HepG2 (cell line): Measurements from ENCODE around the gene MEIG1.

Source experiments
- CEBPB ChIP-seq: IDR thresholded peaks from 2 replicates; pipeline ENCODE4 v1.6.1; 2011; ENCODE audit warnings: low read depth, low read length, improper control_type of control experiment, borderline replicate concordance
- EP300 ChIP-seq, 3 experiments: sonication (generic) in 1 of 3; formaldehyde crosslinking in 1 of 3; IDR thresholded peaks; 2 replicates each; pipeline versions ENCODE4 v1.5.1 to v1.6.1; 2011 to 2020; ENCODE audit warnings: low read depth in 2 of 3, low read length in 2 of 3, borderline replicate concordance in 1 of 3, improper control_type of control experiment in 1 of 3, mild to moderate bottlenecking in 1 of 3, missing genetic modification reagents in 1 of 3, moderate library complexity in 1 of 3
- HMGXB4 ChIP-seq, 2 experiments: sonication (generic) in 1 of 2; formaldehyde crosslinking in 1 of 2; IDR thresholded peaks; 2 replicates each; pipeline versions ENCODE4 v1.4.0 to v1.6.1; 2018 to 2020; ENCODE audit warnings: missing genetic modification reagents in 2 of 2, borderline replicate concordance in 1 of 2, low read depth in 1 of 2, mild to moderate bottlenecking in 1 of 2, missing biosample characterization in 1 of 2
- MAFK ChIP-seq, 2 experiments: IDR thresholded peaks in 1 of 2; conservative IDR thresholded peaks in 1 of 2; 2 replicates each; pipeline ENCODE4 v1.6.1; 2011; ENCODE audit warnings: improper control_type of control experiment in 2 of 2, low read length in 2 of 2
- PCBP1 ChIP-seq: fragments of 200-400 bp; formaldehyde crosslinking; IDR thresholded peaks from 2 replicates; pipeline ENCODE4 v1.6.1; 2017; ENCODE audit warnings: mild to moderate bottlenecking, low read depth, low read length, borderline replicate concordance
- POLR2A ChIP-seq, 2 experiments: IDR thresholded peaks; 2 replicates each; pipeline ENCODE4 v1.6.1; 2011; ENCODE audit warnings: low read depth in 2 of 2, low read length in 2 of 2, mild to moderate bottlenecking in 1 of 2, moderate library complexity in 1 of 2; ENCODE audit not compliant: insufficient read depth in 1 of 2
- TAF1 ChIP-seq: sonication (generic); formaldehyde crosslinking; IDR thresholded peaks from 2 replicates; pipeline ENCODE4 v1.4.0; 2020; ENCODE audit warnings: missing genetic modification reagents
- ZBTB3 ChIP-seq: sonication (generic); formaldehyde crosslinking; IDR thresholded peaks from 2 replicates; pipeline ENCODE4 v1.4.0; 2020; ENCODE audit warnings: low read depth, mild to moderate bottlenecking, moderate library complexity, missing genetic modification reagents, borderline replicate concordance
- ZNF451 ChIP-seq: sonication (generic); formaldehyde crosslinking; IDR thresholded peaks from 2 replicates; pipeline ENCODE4 v1.5.0; 2020; ENCODE audit warnings: mild to moderate bottlenecking, missing genetic modification reagents
- TF ChIP-seq, protein P1 (sequence below): sonication (generic); formaldehyde crosslinking; IDR thresholded peaks from 2 replicates; pipeline ENCODE4 v1.5.0; 2020; ENCODE audit warnings: mild to moderate bottlenecking, missing genetic modification reagents, moderate library complexity
- TF ChIP-seq, protein P2 (sequence below), 2 experiments: fragments of 450-650 bp in 1 of 2; sonication (generic) in 1 of 2; formaldehyde crosslinking; IDR thresholded peaks; 2 replicates each; pipeline versions ENCODE4 v1.5.0 to v1.8.0; 2020 to 2022; ENCODE audit warnings: mild to moderate bottlenecking in 1 of 2, missing genetic modification reagents in 1 of 2

DNA sequence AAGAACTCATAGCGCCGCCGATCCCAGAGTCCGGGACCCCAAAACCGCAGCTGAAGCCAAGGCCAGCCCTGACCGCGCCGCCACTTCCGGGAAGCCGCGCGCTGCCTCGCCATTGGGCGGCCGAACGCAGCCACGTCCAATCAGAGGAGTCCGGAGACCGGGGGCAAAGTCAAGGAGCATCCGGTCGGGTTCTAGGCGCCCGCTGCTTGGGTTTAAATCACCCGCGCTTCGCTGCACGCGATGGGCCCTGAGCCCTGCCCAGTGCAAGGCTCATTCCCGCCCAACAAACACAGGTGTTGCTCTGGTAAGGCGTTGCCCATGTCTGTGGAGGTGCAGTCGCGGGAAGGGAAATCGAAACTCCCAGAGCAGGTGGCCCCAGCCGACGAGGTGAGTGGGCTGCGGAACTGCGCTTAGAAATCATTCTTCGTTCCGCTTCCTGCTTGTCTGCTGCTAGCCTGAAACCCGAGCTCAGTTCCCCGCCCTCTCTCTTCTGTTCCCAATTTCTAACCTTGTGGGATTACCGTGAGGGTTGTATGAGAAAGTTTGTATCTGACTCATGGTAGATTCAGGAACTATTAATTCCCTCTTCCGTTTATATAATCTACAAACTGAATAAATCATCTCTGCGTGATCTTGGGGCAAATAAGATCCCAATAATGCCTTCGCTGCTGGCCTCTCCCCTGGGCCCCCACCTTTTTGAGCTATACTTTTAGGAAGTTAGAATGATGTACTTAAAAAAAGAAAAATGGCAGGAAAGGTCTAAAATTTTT is 5.0 kb upstream of the MEIG1 start, which contains the start of gene DCLRE1C:
- 0 out of 2 replicates have a peak, but pooled peaks have one; percentile 84 for TF ChIP-seq PCBP1
- peak; percentile 85 for TF ChIP-seq TAF1 (CRISPR knock-in tag)
- TF ChIP-seq POLR2A (IDR thresholded peaks at IDR 0.05; ENCODE audit: insufficient read depth in 1 of 2, low read depth in 2 of 2, low read length in 2 of 2), result peak; percentile 78 to 84
- TF ChIP-seq, protein P1, sequence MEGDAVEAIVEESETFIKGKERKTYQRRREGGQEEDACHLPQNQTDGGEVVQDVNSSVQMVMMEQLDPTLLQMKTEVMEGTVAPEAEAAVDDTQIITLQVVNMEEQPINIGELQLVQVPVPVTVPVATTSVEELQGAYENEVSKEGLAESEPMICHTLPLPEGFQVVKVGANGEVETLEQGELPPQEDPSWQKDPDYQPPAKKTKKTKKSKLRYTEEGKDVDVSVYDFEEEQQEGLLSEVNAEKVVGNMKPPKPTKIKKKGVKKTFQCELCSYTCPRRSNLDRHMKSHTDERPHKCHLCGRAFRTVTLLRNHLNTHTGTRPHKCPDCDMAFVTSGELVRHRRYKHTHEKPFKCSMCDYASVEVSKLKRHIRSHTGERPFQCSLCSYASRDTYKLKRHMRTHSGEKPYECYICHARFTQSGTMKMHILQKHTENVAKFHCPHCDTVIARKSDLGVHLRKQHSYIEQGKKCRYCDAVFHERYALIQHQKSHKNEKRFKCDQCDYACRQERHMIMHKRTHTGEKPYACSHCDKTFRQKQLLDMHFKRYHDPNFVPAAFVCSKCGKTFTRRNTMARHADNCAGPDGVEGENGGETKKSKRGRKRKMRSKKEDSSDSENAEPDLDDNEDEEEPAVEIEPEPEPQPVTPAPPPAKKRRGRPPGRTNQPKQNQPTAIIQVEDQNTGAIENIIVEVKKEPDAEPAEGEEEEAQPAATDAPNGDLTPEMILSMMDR (CRISPR knock-in tag), result no peak; the same call in 1 of the 2 replicates
- TF ChIP-seq ZNF451 (CRISPR knock-in tag), result peak; percentile 90
- TF ChIP-seq HMGXB4 (CRISPR knock-in tag; IDR thresholded peaks at IDR 0.05; ENCODE audit: borderline replicate concordance in 1 of 2, low read depth in 1 of 2), result peak; percentile 69 to 86
- TF ChIP-seq MAFK (conservative IDR thresholded peaks at IDR 0.05 in 1 of 2, IDR thresholded peaks at IDR 0.05 in 1 of 2; ENCODE audit: low read length in 2 of 2), result no peak
- 0 out of 2 replicates have a peak, but pooled peaks have one; percentile 21 for TF ChIP-seq ZBTB3 (CRISPR knock-in tag)
- no peak; a peak in 1 of 4 replicates for TF ChIP-seq EP300 (IDR thresholded peaks at IDR 0.05; ENCODE audit: low read depth in 2 of 2, low read length in 2 of 2)
- peak; percentile 39; the same call in 1 of the 2 replicates for TF ChIP-seq EP300 (CRISPR knock-in tag; IDR thresholded peaks at IDR 0.05; ENCODE audit: borderline replicate concordance)
- TF ChIP-seq CEBPB, result no peak
- TF ChIP-seq, protein P2, sequence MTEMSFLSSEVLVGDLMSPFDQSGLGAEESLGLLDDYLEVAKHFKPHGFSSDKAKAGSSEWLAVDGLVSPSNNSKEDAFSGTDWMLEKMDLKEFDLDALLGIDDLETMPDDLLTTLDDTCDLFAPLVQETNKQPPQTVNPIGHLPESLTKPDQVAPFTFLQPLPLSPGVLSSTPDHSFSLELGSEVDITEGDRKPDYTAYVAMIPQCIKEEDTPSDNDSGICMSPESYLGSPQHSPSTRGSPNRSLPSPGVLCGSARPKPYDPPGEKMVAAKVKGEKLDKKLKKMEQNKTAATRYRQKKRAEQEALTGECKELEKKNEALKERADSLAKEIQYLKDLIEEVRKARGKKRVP (CRISPR knock-in tag; IDR thresholded peaks at IDR 0.05), result peak in 1 of 2 experiments; percentile 93; a peak in 2 of 4 replicates
